Mesenchymal stem cell (in vitro differentiated cells and primary cell): ENCODE measurements around the gene OOSP3.
"Not testable (repeated sequence)": the region's sequence is repeated elsewhere in the genome, so short reads cannot be mapped to it uniquely, and the experiment has no call there.

Experiments used
- DNase-seq: peaks from one replicate; pipeline ENCODE4 v3.0.0-alpha.2; 2013
- H2AFZ ChIP-seq: one replicate; pipeline ENCODE4 v1.6.1; 2013; ENCODE audit warnings: low read depth, mild to moderate bottlenecking, control low read depth, inconsistent platforms, low read length, moderate library complexity
- H2AK5ac ChIP-seq: 2 replicates; pipeline ENCODE4 v1.6.1; 2013; ENCODE audit warnings: low read length, moderate library complexity, mild to moderate bottlenecking, inconsistent platforms; ENCODE audit not compliant: severe bottlenecking
- H2BK120ac ChIP-seq: one replicate; pipeline ENCODE4 v1.6.1; 2013; ENCODE audit warnings: low read depth, mild to moderate bottlenecking, inconsistent platforms, low read length, moderate library complexity
- H2BK12ac ChIP-seq, 2 experiments: one replicate each; pipeline ENCODE4 v1.6.1; 2013; ENCODE audit warnings: inconsistent platforms in 2 of 2, low read length in 2 of 2, mild to moderate bottlenecking in 2 of 2, moderate library complexity in 2 of 2, control low read depth in 1 of 2
- H2BK15ac ChIP-seq: one replicate; pipeline ENCODE4 v1.6.1; 2013; ENCODE audit warnings: mild to moderate bottlenecking, low read depth, inconsistent platforms; ENCODE audit not compliant: poor library complexity, severe bottlenecking
- H2BK5ac ChIP-seq: 2 replicates; pipeline ENCODE4 v1.6.1; 2013; ENCODE audit warnings: low read depth, mild to moderate bottlenecking, low read length, control low read depth, inconsistent platforms; ENCODE audit not compliant: poor library complexity, severe bottlenecking
- H3K14ac ChIP-seq, 2 experiments: one replicate each; pipeline ENCODE4 v1.6.1; 2013; ENCODE audit warnings: inconsistent platforms in 2 of 2, low read length in 2 of 2, control low read depth in 1 of 2, mild to moderate bottlenecking in 1 of 2, moderate library complexity in 1 of 2
- H3K18ac ChIP-seq, 2 experiments: one replicate each; pipeline ENCODE4 v1.6.1; 2013; ENCODE audit warnings: inconsistent platforms in 2 of 2, low read length in 2 of 2, control low read depth in 1 of 2, low read depth in 1 of 2, mild to moderate bottlenecking in 1 of 2
- H3K23ac ChIP-seq, 2 experiments: one replicate each; pipeline ENCODE4 v1.6.1; 2013; ENCODE audit warnings: inconsistent platforms in 2 of 2, low read length in 2 of 2, mild to moderate bottlenecking in 2 of 2, moderate library complexity in 2 of 2, control low read depth in 1 of 2
- H3K27ac ChIP-seq: 2 replicates; pipeline ENCODE4 v1.5.1; 2013; ENCODE audit warnings: mild to moderate bottlenecking, moderate library complexity, low read length, control low read depth, inconsistent platforms; ENCODE audit not compliant: poor library complexity, severe bottlenecking
- H3K27me3 ChIP-seq, 2 experiments: 2 replicates each; pipeline versions ENCODE4 v1.6.1 to v1.7.0; 2013; ENCODE audit warnings: low read length in 2 of 2, mild to moderate bottlenecking in 2 of 2, moderate library complexity in 2 of 2, control low read depth in 1 of 2, inconsistent platforms in 1 of 2; ENCODE audit not compliant: control insufficient read depth in 1 of 2, insufficient read depth in 1 of 2
- H3K36me3 ChIP-seq, 2 experiments: 2 replicates each; pipeline versions ENCODE4 v1.6.1 to v1.7.0; 2013; ENCODE audit warnings: low read length in 2 of 2, control low read depth in 1 of 2, inconsistent platforms in 1 of 2, low read depth in 1 of 2, mild to moderate bottlenecking in 1 of 2; ENCODE audit not compliant: insufficient read depth in 2 of 2, control insufficient read depth in 1 of 2
- H3K4ac ChIP-seq, 2 experiments: one replicate each; pipeline ENCODE4 v1.6.1; 2013; ENCODE audit warnings: inconsistent platforms in 2 of 2, low read length in 2 of 2, mild to moderate bottlenecking in 2 of 2, moderate library complexity in 2 of 2, control low read depth in 1 of 2, low read depth in 1 of 2
- H3K4me1 ChIP-seq: 2 replicates; pipeline ENCODE4 v1.6.1; 2013; ENCODE audit warnings: low read depth, low read length, control low read depth; ENCODE audit not compliant: control insufficient read depth, insufficient read depth
- H3K4me2 ChIP-seq: 2 replicates; pipeline ENCODE4 v1.6.1; 2013; ENCODE audit warnings: low read length, mild to moderate bottlenecking, inconsistent platforms; ENCODE audit not compliant: poor library complexity, severe bottlenecking
- H3K4me3 ChIP-seq, 2 experiments: 2 replicates each; pipeline versions ENCODE4 v1.5.1 to v1.7.0; 2013; ENCODE audit warnings: low read length in 2 of 2, mild to moderate bottlenecking in 2 of 2, control low read depth in 1 of 2, low read depth in 1 of 2; ENCODE audit not compliant: insufficient read depth in 1 of 2
- H3K79me1 ChIP-seq: replicated peaks from 2 replicates; pipeline ENCODE4 v1.6.1; 2013; ENCODE audit warnings: mild to moderate bottlenecking, control low read depth, low read length, inconsistent platforms; ENCODE audit not compliant: poor library complexity, severe bottlenecking
- H3K9ac ChIP-seq: 2 replicates; pipeline ENCODE4 v1.7.0; 2013; ENCODE audit warnings: mild to moderate bottlenecking, low read length, moderate library complexity
- H3K9me3 ChIP-seq: 2 replicates; pipeline ENCODE4 v1.7.0; 2013; ENCODE audit warnings: mild to moderate bottlenecking, low read length; ENCODE audit not compliant: control insufficient read depth
- H4K8ac ChIP-seq: one replicate; pipeline ENCODE4 v1.6.1; 2013; ENCODE audit warnings: inconsistent platforms, mild to moderate bottlenecking, low read length, moderate library complexity
- H4K91ac ChIP-seq: one replicate; pipeline ENCODE4 v1.6.1; 2013; ENCODE audit warnings: mild to moderate bottlenecking, low read length, inconsistent platforms
- WGBS: methylation state at CpG from one replicate; pipeline ENCODE4 v1.1.7; 2013; ENCODE audit warnings: mixed read lengths; 5-methylcytosine and 5-hydroxymethylcytosine counted together

The OOSP3 gene

DNA sequence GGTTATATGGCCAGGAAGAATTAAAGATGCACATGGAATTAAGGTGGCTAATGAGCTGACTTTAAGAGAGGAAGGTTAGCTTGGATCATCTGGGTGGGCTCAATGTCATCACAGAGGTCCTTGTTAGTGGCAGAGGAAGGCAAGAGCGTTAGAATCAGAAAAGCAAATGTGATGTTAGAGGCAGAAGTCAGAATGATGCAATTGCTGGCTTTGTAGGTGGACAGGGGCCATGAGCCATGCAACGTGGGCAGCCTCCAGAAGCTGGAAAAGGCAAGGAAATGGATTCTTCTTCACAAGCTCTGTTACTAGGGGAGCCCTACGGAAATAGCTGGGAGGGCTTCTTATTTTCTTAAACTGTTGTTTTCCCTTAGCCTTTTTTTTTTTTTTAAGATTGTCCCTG is 31.0 kb upstream of the OOSP3 start:
- Histone ChIP-seq H3K23ac (no peak overlapping the region), H2BK15ac (no peak overlapping the region), H4K91ac (no peak overlapping the region), H3K9ac (no peak overlapping the region), H3K36me3 (no peaks in the 10 kb centered on the region), H2BK5ac (no peak overlapping the region), H3K4ac (no peak overlapping the region), H2BK120ac (no peak overlapping the region), H3K79me1 (no peaks in the 10 kb centered on the region), H2AK5ac (no peak overlapping the region), H3K27me3 (no peaks in the 10 kb centered on the region), H2BK12ac (no peak overlapping the region), H3K4me3 (no peak overlapping the region), H3K9me3 (no peaks in the 10 kb centered on the region), H3K4me2 (no peak overlapping the region), H3K27ac (no peak overlapping the region), H3K18ac (no peak overlapping the region), H3K14ac (no peak overlapping the region), H2AFZ (no peak overlapping the region), H3K4me1 (peaks cover 6% of the 10 kb centered on the region), H4K8ac (no peak overlapping the region)
- 71% methylated on average over 2 of the region's 3 CpGs for WGBS
- DNase-seq = no peak

DNA sequence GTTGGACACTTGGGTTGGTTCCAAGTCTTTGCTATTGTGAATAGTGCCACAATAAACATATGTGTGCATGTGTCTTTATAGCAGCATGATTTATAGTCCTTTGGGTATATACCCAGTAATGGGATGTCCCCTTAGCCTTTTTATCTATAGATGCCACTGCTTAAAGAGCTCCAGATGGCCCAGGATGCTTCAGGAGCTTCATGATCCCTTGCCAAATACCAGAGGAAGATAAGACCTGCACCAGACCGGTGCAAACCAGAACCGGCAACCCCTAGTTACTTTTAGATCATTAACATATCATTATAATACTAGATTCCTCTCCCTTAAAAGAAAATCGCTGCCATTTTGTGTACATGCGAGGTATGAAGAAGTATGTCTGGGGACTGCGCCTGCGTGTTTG is 30.1 kb upstream of the OOSP3 start:
- not testable (repeated sequence) for H3K9me3 ChIP-seq, H4K8ac ChIP-seq, H3K14ac ChIP-seq, H3K4me2 ChIP-seq, H3K9ac ChIP-seq, H3K4me3 ChIP-seq, H2BK15ac ChIP-seq, H2BK120ac ChIP-seq, H3K36me3 ChIP-seq, H2BK12ac ChIP-seq, H2AFZ ChIP-seq, H3K23ac ChIP-seq, H3K27me3 ChIP-seq, H2BK5ac ChIP-seq, H3K4me1 ChIP-seq, H3K79me1 ChIP-seq, H3K4ac ChIP-seq, DNase-seq, H4K91ac ChIP-seq, H3K18ac ChIP-seq
- peak overlapping the region; percentile 65 for H3K27ac ChIP-seq
- WGBS = 91% methylated on average over 6 of the region's 6 CpGs
- peak overlapping the region; percentile 69 for H2AK5ac ChIP-seq

DNA sequence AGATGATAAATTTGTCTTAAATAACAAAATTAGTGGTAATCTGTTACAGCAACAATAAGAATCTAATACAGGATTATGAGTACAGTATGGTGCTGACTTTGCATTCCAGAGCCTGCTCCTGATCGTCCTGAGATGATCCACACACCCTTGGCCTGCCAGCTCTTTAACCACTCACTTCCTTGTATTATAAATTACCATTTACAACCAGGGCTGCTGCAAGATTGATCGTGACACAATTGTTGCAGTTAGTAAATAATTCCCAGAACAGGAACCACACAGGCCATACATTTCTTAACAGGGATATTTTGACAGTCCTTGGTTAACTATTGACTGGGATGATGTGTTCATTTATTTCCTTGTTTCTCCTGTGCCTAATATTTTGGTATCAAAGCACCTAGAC is 29.5 kb upstream of the OOSP3 start:
- H3K14ac ChIP-seq = no peak overlapping the region
- peak overlapping the region; percentile 65 for H3K27ac ChIP-seq
- H3K4me1 ChIP-seq = peaks cover 6% of the 10 kb centered on the region
- no peak overlapping the region for H2BK5ac ChIP-seq
- no peak overlapping the region for H2AK5ac ChIP-seq
- H3K9ac ChIP-seq = no peak overlapping the region
- no peak overlapping the region for H4K91ac ChIP-seq
- no peak overlapping the region for H3K4ac ChIP-seq
- H3K36me3 ChIP-seq = no peaks in the 10 kb centered on the region
- no peak overlapping the region for H2AFZ ChIP-seq
- H2BK15ac ChIP-seq = no peak overlapping the region
- 17% methylated on average over 2 of the region's 2 CpGs for WGBS
- H4K8ac ChIP-seq = no peak overlapping the region
- H2BK120ac ChIP-seq = no peak overlapping the region
- no peak overlapping the region for H2BK12ac ChIP-seq
- H3K79me1 ChIP-seq = no peaks in the 10 kb centered on the region
- H3K4me3 ChIP-seq = no peak overlapping the region
- H3K9me3 ChIP-seq = no peaks in the 10 kb centered on the region
- no peak overlapping the region for H3K18ac ChIP-seq
- H3K27me3 ChIP-seq = no peaks in the 10 kb centered on the region
- peak; percentile 8 for DNase-seq
- H3K23ac ChIP-seq = no peak overlapping the region
- no peak overlapping the region for H3K4me2 ChIP-seq

DNA sequence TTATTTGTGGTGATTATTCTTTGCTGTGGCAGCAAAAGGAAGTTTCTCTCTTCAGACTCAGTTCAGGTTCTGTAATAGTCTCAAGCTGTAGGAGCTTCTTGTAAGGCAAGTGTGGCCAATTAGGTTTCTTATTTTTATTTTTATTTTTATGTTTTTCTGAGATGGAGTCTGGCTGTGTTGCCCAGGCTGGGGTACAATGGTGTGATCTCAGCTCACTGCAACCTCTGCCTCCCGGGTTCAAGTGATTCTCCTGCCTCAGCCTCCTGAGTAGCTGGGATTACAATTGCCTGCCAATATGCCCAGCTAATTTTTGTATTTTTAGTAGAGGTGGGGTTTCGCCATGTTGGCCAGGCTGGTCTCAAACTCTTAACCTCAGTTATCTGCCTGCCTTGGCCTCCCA is 29.0 kb upstream of the OOSP3 start:
- not testable (repeated sequence) for H3K23ac ChIP-seq, H2AK5ac ChIP-seq, DNase-seq, H3K18ac ChIP-seq, H4K91ac ChIP-seq, H3K4me1 ChIP-seq, H3K4me2 ChIP-seq, H3K27ac ChIP-seq, H3K4ac ChIP-seq, H4K8ac ChIP-seq, H3K4me3 ChIP-seq, H3K79me1 ChIP-seq, H2BK120ac ChIP-seq, H3K36me3 ChIP-seq, H2BK12ac ChIP-seq, H2BK5ac ChIP-seq, H3K27me3 ChIP-seq, H2AFZ ChIP-seq, H2BK15ac ChIP-seq, H3K9ac ChIP-seq, H3K14ac ChIP-seq, H3K9me3 ChIP-seq
- 93% methylated on average over 2 of the region's 2 CpGs for WGBS
